Measurements from ENCODE around the gene PSENEN. TPM values are rescaled to one million over a fixed set of nuclear protein-coding genes. Genes with fewer than 3 reads are reported as not detected.

PSENEN gene
- total RNA-seq, 4 donors from 2014 or later: 8.3 to 48.2 (median 40.6) TPM

DNA sequence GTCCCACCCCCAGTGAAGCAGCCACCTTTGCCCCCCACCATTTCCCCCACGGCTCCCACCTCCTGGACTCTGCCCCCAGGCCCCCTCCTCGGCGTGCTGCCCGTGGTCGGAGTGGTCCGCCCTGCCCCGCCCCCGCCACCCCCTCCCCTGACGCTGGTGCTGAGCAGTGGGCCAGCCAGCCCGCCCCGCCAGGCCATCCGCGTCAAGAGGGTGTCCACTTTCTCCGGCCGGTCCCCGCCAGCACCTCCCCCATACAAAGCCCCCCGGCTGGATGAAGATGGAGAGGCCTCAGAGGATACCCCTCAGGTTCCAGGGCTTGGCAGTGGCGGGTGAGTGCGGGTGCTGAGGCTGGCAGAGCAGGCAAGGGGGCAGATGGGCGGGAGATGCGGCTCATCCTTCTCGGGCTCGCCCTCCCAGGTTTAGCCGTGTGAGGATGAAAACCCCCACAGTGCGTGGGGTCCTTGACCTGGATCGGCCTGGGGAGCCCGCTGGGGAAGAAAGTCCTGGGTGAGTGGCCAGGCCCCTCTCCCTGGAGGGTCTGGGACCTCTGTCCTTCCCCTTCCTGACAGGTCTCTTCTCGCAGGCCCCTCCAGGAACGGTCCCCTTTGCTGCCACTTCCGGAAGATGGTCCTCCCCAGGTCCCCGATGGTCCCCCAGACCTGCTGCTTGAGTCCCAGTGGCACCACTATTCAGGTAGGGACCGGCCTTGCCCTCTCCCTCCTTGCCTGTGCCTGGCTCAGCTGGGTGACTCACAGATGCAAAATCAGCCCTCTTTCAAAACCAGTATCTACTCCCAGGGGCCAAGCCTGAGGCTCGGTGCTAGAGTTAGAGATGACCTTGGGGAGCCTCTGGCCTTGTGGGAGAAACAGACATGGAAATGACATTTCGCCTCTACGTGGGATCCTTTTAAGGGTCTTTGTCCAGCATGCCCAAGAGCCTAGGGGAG, 12.0 kb upstream of the PSENEN start:
- TF ChIP-seq, protein P1, sequence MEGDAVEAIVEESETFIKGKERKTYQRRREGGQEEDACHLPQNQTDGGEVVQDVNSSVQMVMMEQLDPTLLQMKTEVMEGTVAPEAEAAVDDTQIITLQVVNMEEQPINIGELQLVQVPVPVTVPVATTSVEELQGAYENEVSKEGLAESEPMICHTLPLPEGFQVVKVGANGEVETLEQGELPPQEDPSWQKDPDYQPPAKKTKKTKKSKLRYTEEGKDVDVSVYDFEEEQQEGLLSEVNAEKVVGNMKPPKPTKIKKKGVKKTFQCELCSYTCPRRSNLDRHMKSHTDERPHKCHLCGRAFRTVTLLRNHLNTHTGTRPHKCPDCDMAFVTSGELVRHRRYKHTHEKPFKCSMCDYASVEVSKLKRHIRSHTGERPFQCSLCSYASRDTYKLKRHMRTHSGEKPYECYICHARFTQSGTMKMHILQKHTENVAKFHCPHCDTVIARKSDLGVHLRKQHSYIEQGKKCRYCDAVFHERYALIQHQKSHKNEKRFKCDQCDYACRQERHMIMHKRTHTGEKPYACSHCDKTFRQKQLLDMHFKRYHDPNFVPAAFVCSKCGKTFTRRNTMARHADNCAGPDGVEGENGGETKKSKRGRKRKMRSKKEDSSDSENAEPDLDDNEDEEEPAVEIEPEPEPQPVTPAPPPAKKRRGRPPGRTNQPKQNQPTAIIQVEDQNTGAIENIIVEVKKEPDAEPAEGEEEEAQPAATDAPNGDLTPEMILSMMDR (IDR thresholded peaks at IDR 0.05): no peak
- no peak for TF ChIP-seq POLR2A (IDR thresholded peaks at IDR 0.05)
- Histone ChIP-seq H3K27ac (no peak overlapping the region), H3K36me3 (peaks cover 0 to 97% (median 0%) of the 10 kb centered on the region in 3 donors)

DNA sequence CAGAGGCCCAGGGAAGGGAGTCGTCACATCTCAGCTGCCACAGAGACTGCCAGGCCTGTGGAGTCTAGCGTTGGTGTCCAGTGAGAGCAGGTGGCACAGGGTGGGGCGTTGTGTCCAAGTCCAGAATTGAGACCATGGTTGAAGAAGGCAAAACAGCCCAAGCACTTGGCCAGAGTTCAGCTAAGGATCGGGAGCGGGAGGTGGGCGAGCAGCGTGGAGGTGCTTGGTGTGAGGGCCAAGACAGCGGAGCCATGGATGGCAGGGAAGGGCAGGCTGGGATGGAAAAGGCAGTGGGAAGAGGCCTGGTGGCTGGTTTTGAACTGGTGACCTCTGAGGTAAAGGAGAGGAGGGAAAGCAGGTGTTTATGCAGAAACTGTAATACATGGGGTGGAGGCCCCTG, 11.2 kb upstream of the PSENEN start:
- TF ChIP-seq POLR2A (IDR thresholded peaks at IDR 0.05): no peak
- TF ChIP-seq, protein P1 (IDR thresholded peaks at IDR 0.05): no peak
- H3K27me3 ChIP-seq: no peaks in the 10 kb centered on the region
- H3K27ac ChIP-seq: no peak overlapping the region
- H3K36me3 ChIP-seq: peaks cover 0 to 97% (median 0%) of the 10 kb centered on the region in 3 donors
- H3K9me3 ChIP-seq: no peaks in the 10 kb centered on the region
- no peak overlapping the region for H3K4me3 ChIP-seq
- H3K4me1 ChIP-seq: peaks cover 0 to 3% (median under 1%) of the 10 kb centered on the region in 4 donors
- DNase-seq: no peak

More for the DNA sequence above, 12.0 kb upstream of the PSENEN start:
- DNase-seq: no peak
- H3K4me3 ChIP-seq: no peak overlapping the region
- H3K9me3 ChIP-seq: no peaks in the 10 kb centered on the region
- no peaks in the 10 kb centered on the region for H3K27me3 ChIP-seq
- H3K4me1 ChIP-seq: peaks cover 0 to 3% (median 0%) of the 10 kb centered on the region in 4 donors

DNA sequence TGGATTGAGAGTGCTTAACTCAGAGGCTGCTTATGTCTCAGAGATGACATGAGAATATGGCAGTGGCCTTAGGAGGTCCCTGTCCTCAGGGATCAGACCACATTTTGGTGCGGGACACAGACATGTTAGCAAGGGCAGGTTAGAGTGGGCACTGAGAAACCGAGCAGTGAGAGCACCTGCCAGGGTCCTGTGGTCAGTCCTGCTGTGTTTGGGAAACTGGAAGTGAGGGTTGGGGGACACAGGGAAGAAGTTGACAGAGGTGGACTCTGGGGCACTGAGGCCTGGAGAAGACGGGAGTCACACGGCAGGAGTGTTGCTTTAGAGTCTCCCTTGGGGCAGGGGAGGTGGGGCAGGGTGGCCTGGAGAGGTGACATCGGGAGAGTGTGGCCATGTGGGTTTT, 10.6 kb upstream of the PSENEN start:
- no peak for DNase-seq
- Histone ChIP-seq H3K27ac (no peak overlapping the region), H3K4me3 (no peak overlapping the region), H3K36me3 (peaks cover 0 to 92% (median 0%) of the 10 kb centered on the region in 3 donors), H3K9me3 (no peaks in the 10 kb centered on the region), H3K4me1 (peaks cover 0 to 8% (median 5%) of the 10 kb centered on the region in 4 donors), H3K27me3 (no peaks in the 10 kb centered on the region)
- no peak for TF ChIP-seq POLR2A (IDR thresholded peaks at IDR 0.05)
- TF ChIP-seq, protein P1 (IDR thresholded peaks at IDR 0.05): no peak

DNA sequence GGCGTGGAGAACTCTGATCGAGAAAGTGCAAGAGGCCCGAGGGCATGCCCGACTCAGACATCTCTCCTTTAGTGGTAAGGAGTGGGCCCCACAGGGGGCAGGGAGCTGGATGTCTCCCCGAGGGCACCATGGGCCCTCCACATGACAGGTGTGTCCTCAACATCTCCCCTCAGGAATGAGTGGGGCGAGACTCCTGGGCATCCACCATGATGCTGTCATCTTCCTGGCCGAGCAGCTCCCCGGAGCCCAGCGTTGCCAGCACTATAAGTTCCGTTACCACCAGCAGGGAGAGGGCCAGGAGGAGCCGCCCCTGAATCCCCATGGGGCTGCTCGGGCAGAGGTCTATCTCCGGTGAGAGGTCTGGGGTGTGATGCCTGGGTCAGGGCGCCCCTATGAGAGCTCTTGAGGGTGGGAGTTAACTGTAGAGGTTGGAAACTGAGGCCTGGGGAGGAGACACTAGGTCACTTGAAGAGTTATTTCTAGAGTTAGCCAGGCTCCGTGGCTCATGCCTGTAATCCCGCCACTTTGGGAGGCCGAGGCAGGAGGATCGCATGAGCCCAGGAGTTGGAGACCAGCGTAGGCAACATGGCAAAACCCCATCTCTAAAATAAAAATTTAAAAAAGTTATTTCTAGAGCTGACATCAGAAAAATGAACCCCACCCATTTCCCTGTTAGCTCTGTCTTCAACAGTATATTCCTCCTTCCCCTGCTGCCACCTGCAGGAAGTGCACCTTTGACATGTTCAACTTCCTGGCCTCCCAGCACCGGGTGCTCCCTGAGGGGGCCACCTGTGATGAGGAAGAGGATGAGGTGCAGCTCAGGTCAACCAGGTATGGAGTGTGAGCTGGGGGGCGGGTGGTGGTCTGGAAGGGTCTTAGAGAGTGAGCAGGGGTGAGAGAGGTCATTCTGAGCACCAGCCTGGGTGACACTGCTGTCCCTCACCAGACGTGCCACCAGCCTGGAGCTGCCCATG, 8.3 kb upstream of the PSENEN start:
- H3K4me1 ChIP-seq: peaks cover 0 to 11% (median 6%) of the 10 kb centered on the region in 4 donors
- DNase-seq: peak in 1 of 3 donors; percentile 38
- H3K4me3 ChIP-seq: no peak overlapping the region
- H3K9me3 ChIP-seq: no peaks in the 10 kb centered on the region
- TF ChIP-seq POLR2A (IDR thresholded peaks at IDR 0.05): no peak
- TF ChIP-seq, protein P1 (IDR thresholded peaks at IDR 0.05): peak in 2 of 6 experiments; percentile 21 to 32
- H3K27me3 ChIP-seq: no peaks in the 10 kb centered on the region
- H3K27ac ChIP-seq: no peak overlapping the region
- H3K36me3 ChIP-seq: peaks cover 0 to 69% (median 0%) of the 10 kb centered on the region in 3 donors

All from Peyer's patch (tissue), 4 donors.